Prostate gland (tissue), 1 donor: ENCODE results near the gene TIMM17B.

Experiments used
- POLR2A ChIP-seq: fragments of 450-650 bp; IDR thresholded peaks from one replicate; pipeline ENCODE4 v1.6.1; 2016; ENCODE audit warnings: antibody characterized with exemption, mild to moderate bottlenecking
- POLR2AphosphoS5 ChIP-seq: sonication (generic); formaldehyde crosslinking; IDR thresholded peaks from one replicate; pipeline ENCODE4 v1.6.1; 2017; ENCODE audit warnings: antibody characterized with exemption

DNA sequence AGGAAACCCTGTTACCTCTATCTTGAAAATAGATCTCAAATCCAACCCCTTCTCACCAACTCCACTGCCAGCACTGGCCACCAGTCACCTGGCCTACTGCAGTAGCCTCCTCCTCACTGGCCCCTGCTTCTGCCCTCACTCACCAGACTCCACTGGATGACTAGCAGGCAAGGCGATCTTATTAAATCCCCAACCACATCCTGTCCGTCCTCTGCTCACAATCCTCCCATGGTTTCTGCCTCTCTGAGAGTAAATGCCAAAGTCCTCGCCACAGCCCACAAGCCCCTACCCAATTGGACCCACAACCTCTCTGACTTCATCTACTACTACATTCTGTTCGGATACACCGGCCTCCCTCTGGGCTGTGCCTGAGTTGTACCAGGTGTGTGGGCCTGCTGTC is 26.7 kb upstream of the TIMM17B start:
- TF ChIP-seq POLR2A (no peak), POLR2AphosphoS5 (no peak)
